Endothelial cell (in vitro differentiated cells): Measurements from ENCODE around the gene DLGAP1. TPM values are rescaled to one million over a fixed set of nuclear protein-coding genes. Genes with fewer than 3 reads are reported as not detected.

Experiments
- DNase-seq: peaks from one replicate; pipeline ENCODE4 v3.0.0; 2021; ENCODE audit warnings: low spot score
- H3K27ac Mint-ChIP-seq: one replicate; pipeline ENCODE4 v1.8.0; 2021; ENCODE audit warnings: mixed read lengths, inconsistent platforms; ENCODE audit not compliant: unreplicated experiment
- H3K27me3 Mint-ChIP-seq: one replicate; pipeline ENCODE4 v1.8.0; 2021; ENCODE audit warnings: mild to moderate bottlenecking, moderate library complexity, mixed read lengths, inconsistent platforms; ENCODE audit not compliant: unreplicated experiment
- H3K36me3 Mint-ChIP-seq: one replicate; pipeline ENCODE4 v1.8.0; 2021; ENCODE audit warnings: mild to moderate bottlenecking, low read depth, mixed read lengths, inconsistent platforms; ENCODE audit not compliant: unreplicated experiment
- H3K4me1 Mint-ChIP-seq: one replicate; pipeline ENCODE4 v1.8.0; 2021; ENCODE audit warnings: mild to moderate bottlenecking, mixed read lengths, inconsistent platforms; ENCODE audit not compliant: unreplicated experiment
- H3K4me3 Mint-ChIP-seq: one replicate; pipeline ENCODE4 v1.8.0; 2021; ENCODE audit warnings: mild to moderate bottlenecking, mixed read lengths, inconsistent platforms; ENCODE audit not compliant: unreplicated experiment
- H3K9me3 Mint-ChIP-seq: one replicate; pipeline ENCODE4 v1.8.0; 2021; ENCODE audit warnings: mixed read lengths, inconsistent platforms; ENCODE audit not compliant: unreplicated experiment
- CTCF ChIP-seq: fragments of 200-600 bp; sonication (generic); IDR thresholded peaks from one replicate; pipeline ENCODE4 v1.5.0; 2021; ENCODE audit warnings: antibody characterized with exemption; ENCODE audit not compliant: unreplicated experiment
- total RNA-seq: library from RNA; stranded (reverse); fragmentation: NEBNext Ultra II Directional; extraction: Animal tissue kit (Norgen Biotek cat#: 25700); gene quantifications from one replicate; pipeline ENCODE4 v1.2.1, GENCODE V29; 2021; ENCODE audit not compliant: unreplicated experiment

The DLGAP1 gene
- total RNA-seq, 1 donor from 2014 or later: 1.8 TPM

GRCh38 chr18:3892152-3892551 is 563.0 kb downstream of the DLGAP1 start:
- H3K4me3 Mint-ChIP-seq: no peak overlapping the region
- TF ChIP-seq CTCF: no peak
- H3K27ac Mint-ChIP-seq: no peak overlapping the region
- no peaks in the 10 kb centered on the region for H3K9me3 Mint-ChIP-seq
- DNase-seq: no peak
- peaks cover 2% of the 10 kb centered on the region for H3K4me1 Mint-ChIP-seq
- H3K27me3 Mint-ChIP-seq: no peaks in the 10 kb centered on the region
- no peaks in the 10 kb centered on the region for H3K36me3 Mint-ChIP-seq

- Mint-ChIP-seq H3K36me3 (no peaks in the 10 kb centered on the region), H3K4me1 (peaks cover 9% of the 10 kb centered on the region), H3K4me3 (no peak overlapping the region), H3K27ac (no peak overlapping the region), H3K9me3 (no peaks in the 10 kb centered on the region), H3K27me3 (no peaks in the 10 kb centered on the region)
- DNase-seq: no peak
- no peak for TF ChIP-seq CTCF
Observed at GRCh38 chr18:3891245-3891644, 563.9 kb downstream of the DLGAP1 start.

DNA sequence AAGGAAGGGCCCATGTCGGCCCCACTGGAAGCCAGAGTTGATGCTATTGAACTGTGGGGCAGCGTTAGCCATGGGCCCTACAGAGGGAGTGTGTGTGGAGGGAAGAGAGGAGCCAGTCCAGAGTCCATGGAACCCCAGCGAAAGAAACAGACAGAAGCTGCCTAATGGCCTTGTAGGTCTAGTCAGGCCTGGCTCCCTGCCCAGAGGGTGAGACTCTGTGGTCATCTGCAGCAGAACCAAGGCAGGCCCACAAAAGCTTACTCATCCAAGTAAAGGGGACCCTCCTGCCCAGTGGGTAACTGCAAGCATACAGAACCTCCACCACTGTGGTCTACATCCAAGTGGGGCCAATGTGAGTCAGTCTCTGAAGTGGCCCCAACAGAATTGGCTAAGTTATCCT is 565.3 kb downstream of the DLGAP1 start:
- Mint-ChIP-seq H3K4me1 (peaks cover 15% of the 10 kb centered on the region), H3K27me3 (peaks cover 2% of the 10 kb centered on the region), H3K4me3 (no peak overlapping the region), H3K9me3 (no peaks in the 10 kb centered on the region), H3K27ac (no peak overlapping the region), H3K36me3 (no peaks in the 10 kb centered on the region)
- no peak for TF ChIP-seq CTCF
- DNase-seq: no peak

DNA sequence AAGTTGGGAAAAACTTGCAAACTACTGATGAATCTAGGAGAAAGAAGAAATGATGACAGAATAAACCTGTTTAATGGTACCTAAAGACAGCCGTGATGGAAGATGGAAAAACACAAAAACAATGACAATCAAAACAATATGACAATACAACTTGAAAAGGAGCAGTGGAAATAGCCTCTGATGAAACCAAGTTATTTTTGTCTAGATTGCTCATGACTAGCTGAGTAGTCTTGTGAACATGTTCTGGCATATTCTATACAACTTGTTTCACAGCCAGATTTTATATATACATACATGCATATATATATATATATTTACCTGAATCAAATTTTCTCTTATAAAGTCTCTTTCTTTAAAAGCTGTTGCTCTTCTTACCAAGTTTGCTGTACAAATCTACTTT is 566.0 kb downstream of the DLGAP1 start:
- Mint-ChIP-seq H3K4me1 (peaks cover 15% of the 10 kb centered on the region), H3K36me3 (no peaks in the 10 kb centered on the region)

More for the DNA sequence above, 566.0 kb downstream of the DLGAP1 start:
- no peak for TF ChIP-seq CTCF
- H3K27ac Mint-ChIP-seq: no peak overlapping the region
- DNase-seq: no peak
- no peak overlapping the region for H3K4me3 Mint-ChIP-seq
- H3K9me3 Mint-ChIP-seq: no peaks in the 10 kb centered on the region
- peaks cover 2% of the 10 kb centered on the region for H3K27me3 Mint-ChIP-seq
